GM12878 (cell line): ENCODE results near the gene CLEC4G.

Experiments used
- EP300 ChIP-seq, 2 experiments: fragments of 150-350 bp in 1 of 2; IDR thresholded peaks; 2 replicates each; pipeline ENCODE4 v1.6.1; 2011 to 2012; ENCODE audit warnings: low read depth in 2 of 2, low read length in 2 of 2, borderline replicate concordance in 1 of 2, improper control_type of control experiment in 1 of 2, inconsistent platforms in 1 of 2; ENCODE audit not compliant: control insufficient read depth in 1 of 2
- GABPA ChIP-seq: IDR thresholded peaks from 2 replicates; pipeline ENCODE4 v1.6.1; 2014; ENCODE audit warnings: antibody characterized with exemption, low read depth, mild to moderate bottlenecking, inconsistent platforms
- NFXL1 ChIP-seq: fragments of 450-650 bp; IDR thresholded peaks from 2 replicates; pipeline ENCODE4 v1.6.1; 2017; ENCODE audit warnings: antibody characterized with exemption, mild to moderate bottlenecking, borderline replicate concordance
- POLR2A ChIP-seq: IDR thresholded peaks from 2 replicates; pipeline ENCODE4 v1.6.1; 2011; ENCODE audit warnings: low read depth, mild to moderate bottlenecking, low read length
- POLR2AphosphoS2 ChIP-seq: IDR thresholded peaks from 2 replicates; pipeline ENCODE4 v1.6.1; 2011; ENCODE audit warnings: low read depth, mild to moderate bottlenecking, low read length, improper control_type of control experiment, moderate library complexity
- RCOR1 ChIP-seq: conservative IDR thresholded peaks from 2 replicates; pipeline ENCODE4 v1.6.1; 2012; ENCODE audit warnings: low read depth, low read length, improper control_type of control experiment
- SIN3A ChIP-seq: IDR thresholded peaks from 2 replicates; pipeline ENCODE4 v1.6.1; 2012; ENCODE audit warnings: low read depth, low read length, improper control_type of control experiment
- TF ChIP-seq, protein P1 (sequence below), 3 experiments: IDR thresholded peaks in 2 of 3; conservative IDR thresholded peaks in 1 of 3; 2 replicates each; pipeline ENCODE4 v1.5.1; 2011; ENCODE audit warnings: low read depth in 3 of 3, low read length in 3 of 3, mild to moderate bottlenecking in 3 of 3, control low read depth in 2 of 3, moderate library complexity in 2 of 3, inconsistent platforms in 1 of 3, mixed read lengths in 1 of 3; ENCODE audit not compliant: control insufficient read depth in 2 of 3, insufficient read depth in 1 of 3; ENCODE audit errors: extremely low read depth in 1 of 3
- TF ChIP-seq, protein P2 (sequence below): IDR thresholded peaks from 2 replicates; pipeline ENCODE4 v1.6.1; 2012; ENCODE audit warnings: low read length, inconsistent platforms

DNA sequence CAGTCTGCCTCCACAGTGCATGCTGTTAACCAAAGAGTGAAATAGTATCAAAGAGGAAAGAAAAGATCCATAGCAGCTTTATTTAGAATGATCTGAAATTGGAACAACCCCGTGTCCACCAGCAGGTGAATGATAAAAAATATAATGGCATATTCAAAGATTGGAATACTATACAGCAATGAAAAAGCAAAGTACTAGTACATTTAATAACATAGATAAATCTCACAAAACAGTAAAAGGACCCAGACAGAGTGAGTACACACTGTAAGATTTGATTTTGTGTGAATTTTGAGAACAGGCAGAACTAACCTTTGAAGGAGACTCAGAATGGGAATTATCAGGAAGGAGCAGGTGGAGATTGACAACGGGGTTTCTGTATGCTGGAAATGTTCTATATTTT, 16.3 kb upstream of the CLEC4G start:
- TF ChIP-seq, protein P1, sequence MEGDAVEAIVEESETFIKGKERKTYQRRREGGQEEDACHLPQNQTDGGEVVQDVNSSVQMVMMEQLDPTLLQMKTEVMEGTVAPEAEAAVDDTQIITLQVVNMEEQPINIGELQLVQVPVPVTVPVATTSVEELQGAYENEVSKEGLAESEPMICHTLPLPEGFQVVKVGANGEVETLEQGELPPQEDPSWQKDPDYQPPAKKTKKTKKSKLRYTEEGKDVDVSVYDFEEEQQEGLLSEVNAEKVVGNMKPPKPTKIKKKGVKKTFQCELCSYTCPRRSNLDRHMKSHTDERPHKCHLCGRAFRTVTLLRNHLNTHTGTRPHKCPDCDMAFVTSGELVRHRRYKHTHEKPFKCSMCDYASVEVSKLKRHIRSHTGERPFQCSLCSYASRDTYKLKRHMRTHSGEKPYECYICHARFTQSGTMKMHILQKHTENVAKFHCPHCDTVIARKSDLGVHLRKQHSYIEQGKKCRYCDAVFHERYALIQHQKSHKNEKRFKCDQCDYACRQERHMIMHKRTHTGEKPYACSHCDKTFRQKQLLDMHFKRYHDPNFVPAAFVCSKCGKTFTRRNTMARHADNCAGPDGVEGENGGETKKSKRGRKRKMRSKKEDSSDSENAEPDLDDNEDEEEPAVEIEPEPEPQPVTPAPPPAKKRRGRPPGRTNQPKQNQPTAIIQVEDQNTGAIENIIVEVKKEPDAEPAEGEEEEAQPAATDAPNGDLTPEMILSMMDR (IDR thresholded peaks at IDR 0.05 in 2 of 3, conservative IDR thresholded peaks at IDR 0.05 in 1 of 3; ENCODE audit: control insufficient read depth in 2 of 3, extremely low read depth in 1 of 3, insufficient read depth in 1 of 3, low read depth in 3 of 3, low read length in 3 of 3) = no peak
- TF ChIP-seq, protein P2, sequence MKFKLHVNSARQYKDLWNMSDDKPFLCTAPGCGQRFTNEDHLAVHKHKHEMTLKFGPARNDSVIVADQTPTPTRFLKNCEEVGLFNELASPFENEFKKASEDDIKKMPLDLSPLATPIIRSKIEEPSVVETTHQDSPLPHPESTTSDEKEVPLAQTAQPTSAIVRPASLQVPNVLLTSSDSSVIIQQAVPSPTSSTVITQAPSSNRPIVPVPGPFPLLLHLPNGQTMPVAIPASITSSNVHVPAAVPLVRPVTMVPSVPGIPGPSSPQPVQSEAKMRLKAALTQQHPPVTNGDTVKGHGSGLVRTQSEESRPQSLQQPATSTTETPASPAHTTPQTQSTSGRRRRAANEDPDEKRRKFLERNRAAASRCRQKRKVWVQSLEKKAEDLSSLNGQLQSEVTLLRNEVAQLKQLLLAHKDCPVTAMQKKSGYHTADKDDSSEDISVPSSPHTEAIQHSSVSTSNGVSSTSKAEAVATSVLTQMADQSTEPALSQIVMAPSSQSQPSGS = no peak
- TF ChIP-seq GABPA = no peak
- no peak for TF ChIP-seq SIN3A
- no peak for TF ChIP-seq EP300 (IDR thresholded peaks at IDR 0.05; ENCODE audit: borderline replicate concordance in 1 of 2, control insufficient read depth in 1 of 2, low read depth in 2 of 2, low read length in 2 of 2)
- no peak for TF ChIP-seq POLR2A
- TF ChIP-seq RCOR1 = no peak
- TF ChIP-seq NFXL1 = no peak
- TF ChIP-seq POLR2AphosphoS2 = no peak
